SU-DHL-6 (cell line): ENCODE results near the gene MCOLN2.

Source experiments
- CTCF ChIP-seq: fragments of 200-600 bp; sonication (generic); IDR thresholded peaks from one replicate; pipeline ENCODE4 v1.5.1; 2017; ENCODE audit warnings: antibody characterized with exemption, mild to moderate bottlenecking, low read length, moderate library complexity; ENCODE audit not compliant: insufficient read depth, poor library complexity, severe bottlenecking
- EZH2phosphoT487 ChIP-seq: fragments of 200-600 bp; sonication (generic), shearing (Covaris generic); conservative IDR thresholded peaks from 2 replicates; pipeline ENCODE4 v1.6.1; 2018; ENCODE audit warnings: mild to moderate bottlenecking, antibody characterized with exemption, low read length, moderate library complexity, mixed read lengths

GRCh38 chr1:84946631-84947030 is 50.3 kb downstream of the MCOLN2 start:
- TF ChIP-seq CTCF = no peak
- TF ChIP-seq EZH2phosphoT487 = no peak
